GDM1 (cell line): ENCODE data around the gene ZNF689.
"Not testable (repeated sequence)": the region's sequence is repeated elsewhere in the genome, so short reads cannot be mapped to it uniquely, and the experiment has no call there.

Experiments
- DNase-seq: peaks from one replicate; lab custom pipeline; 2025; lab: John Stamatoyannopoulos, UW

ZNF689 gene

DNA sequence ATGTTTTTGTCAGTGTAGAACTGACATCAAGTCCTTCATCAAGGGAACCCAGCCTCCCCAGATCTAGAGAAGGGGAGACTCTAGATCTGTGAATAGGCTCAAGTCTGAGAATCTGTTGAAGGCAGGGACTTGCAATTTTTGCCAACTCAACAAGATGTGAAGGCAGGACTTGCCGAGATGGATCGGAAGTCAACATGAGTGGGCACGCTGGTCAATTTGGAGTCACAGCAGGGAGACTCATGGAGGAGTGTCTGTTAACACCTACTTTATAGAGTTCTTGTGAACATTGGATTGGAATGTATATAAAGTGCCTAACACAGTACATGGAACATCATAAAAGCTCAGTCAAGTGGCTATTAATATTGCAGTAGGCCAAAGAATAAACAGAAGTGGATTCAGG is 10.0 kb downstream of the ZNF689 start:
- no peak for DNase-seq

GRCh38 chr16:30592871-30593270 is 17.3 kb downstream of the ZNF689 start:
- no peak for DNase-seq

DNA sequence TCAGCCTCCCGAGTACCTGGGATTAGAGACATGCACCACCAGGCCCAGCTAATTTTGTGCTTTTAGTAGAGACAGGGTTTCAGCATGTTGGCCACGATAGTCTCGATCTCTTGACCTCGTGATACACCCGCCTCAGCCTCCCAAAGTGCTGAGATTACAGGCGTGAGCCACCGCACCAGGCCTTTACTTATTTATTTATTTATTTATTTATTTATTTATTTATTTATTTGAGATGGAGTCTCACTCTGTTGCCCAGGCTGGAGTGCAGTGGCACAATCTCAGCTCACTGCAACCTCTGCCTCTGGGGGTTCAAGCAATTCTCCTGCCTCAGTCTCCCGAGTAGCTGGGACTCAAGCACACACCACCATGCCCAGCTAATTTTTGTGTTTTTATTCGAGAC is 19.3 kb downstream of the ZNF689 start:
- DNase-seq = not testable (repeated sequence)

DNA sequence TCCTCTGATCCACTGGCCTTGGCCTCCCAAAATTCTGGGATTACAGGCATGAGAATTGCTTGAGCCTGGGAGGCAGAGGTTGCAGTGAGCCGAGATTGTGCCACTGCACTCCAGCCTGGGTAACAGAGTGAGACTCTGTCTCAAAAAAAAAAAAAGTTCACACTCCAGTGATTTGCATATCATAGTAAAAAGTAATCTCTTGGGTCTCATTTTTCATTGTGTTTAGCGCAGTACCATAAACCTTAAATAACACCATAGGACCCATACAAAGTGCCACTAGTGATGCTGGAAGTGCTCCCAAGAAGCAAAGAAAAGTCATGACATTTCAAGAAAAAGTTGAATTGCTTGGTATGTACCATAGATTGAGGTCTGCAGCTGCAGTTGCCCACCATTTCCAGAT is 20.6 kb downstream of the ZNF689 start:
- DNase-seq = not testable (repeated sequence)

DNA sequence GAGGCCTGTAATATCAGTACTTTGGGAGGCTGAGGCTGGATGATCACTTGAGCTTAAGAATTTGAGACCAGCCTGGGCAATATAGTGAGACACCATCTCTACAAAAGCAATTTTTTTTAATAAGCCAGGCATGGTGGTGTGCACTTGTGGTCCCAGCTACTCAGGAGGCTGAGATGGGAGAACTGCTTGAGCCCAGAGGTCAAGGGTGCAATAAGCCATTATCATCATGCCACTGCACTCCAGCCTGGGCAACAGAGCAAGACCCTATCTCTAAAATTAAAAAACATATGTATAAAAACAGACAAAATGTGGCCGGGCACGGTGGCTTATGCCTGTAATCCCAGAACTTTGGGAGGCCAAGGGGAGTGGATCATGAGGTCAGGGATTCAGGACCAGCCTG is 21.5 kb downstream of the ZNF689 start:
- no peak for DNase-seq

GRCh38 chr16:30585400-30586191 is 24.6 kb downstream of the ZNF689 start, which contains the start of gene ZNF785:
TSS of gene ZNF785 (minus strand) at chr16:30585697. CDS start at chr16:30585611, 86 bp downstream.
- DNase-seq = peak; percentile 97

DNA sequence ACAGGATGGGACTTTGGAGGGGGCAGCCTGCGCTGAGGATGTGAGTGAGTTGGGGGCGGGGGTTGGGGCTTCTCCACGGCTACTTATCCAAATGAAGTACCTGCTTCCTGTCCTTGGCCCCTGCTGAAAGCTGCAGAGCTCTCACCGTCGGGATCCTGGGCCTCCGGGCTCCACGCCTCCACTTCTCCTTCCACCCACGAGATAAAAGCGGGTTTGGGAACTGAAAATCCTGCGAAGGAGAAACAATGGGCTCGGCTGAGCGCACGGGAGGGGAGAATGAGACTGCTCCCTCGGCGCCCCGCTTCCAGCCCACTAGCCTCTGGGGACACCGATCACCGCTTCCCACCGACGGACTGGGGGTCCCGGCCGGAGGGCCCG is 25.2 kb downstream of the ZNF689 start:
- no peak for DNase-seq

DNA sequence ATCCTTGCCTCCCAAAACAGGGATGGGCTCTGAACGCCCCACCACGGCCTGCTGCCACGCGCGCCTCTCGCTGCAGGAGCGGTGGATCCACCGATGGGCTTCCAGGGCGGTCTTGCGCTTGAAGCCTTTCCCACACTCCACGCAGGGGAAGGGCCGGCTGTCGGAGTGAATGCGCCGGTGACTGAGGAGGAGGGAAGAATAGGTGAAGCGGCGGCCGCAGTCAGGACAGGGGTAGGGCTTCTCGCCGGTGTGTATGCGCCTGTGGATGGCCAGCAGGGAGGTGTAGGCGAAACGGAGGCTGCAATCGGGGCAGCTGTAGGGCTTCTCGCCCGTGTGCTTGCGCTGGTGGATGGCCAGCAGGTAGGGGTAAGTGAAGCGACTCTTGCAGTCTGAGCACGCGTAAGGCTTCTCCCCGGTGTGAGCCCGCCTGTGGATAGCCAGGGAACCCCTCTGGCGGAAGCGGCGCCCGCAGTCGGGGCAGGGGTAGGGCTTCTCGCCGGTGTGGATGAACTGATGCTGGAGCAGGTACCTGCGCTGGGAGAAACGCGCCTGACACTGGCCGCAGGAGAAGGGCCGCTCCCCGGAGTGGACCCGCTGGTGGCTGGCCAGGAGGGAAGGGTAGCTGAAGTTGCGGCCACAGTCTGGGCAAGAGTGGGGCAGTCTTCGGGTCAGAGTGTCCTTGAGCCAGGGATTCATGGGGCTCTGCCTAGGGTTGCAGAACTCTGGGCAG is 27.4 kb downstream of the ZNF689 start:
- DNase-seq = no peak

DNA sequence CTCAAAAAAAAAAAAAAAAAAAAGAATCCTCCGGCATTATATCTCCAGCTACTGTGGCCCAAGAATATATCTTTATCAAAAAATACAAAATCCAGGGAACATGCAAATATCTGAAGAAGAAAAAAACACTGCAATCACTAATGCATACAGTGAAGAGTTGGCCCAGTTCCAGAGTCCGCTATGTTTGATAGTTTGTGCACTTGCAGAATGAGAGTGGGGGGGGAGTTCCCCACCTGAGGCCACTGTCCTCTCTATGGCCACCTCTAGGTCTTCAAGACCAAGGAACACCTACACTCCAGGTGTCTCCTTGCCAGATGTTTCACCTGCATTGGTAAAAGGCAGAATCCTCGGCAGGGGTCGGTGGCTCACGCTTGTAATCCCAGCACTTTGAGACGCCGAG is 28.7 kb downstream of the ZNF689 start:
- DNase-seq = no peak

DNA sequence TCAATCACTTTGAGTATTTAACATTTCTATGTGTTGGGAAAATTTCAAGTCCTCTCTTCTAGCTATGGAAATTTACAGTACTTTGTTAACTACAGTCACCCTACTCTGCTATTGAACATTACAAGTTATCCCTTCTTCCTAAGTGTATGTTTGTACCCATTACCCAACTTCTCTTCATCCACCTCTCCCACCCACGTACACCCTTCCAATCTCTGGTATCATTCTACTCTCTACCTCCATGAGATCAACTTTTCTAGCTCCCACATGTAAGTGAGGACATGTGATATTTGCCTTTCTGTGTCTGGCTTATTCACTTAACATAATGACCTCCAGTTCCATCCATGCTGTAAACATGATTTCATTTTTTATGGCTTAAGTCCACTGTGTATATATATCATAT is 35.5 kb downstream of the ZNF689 start:
- DNase-seq = no peak

DNA sequence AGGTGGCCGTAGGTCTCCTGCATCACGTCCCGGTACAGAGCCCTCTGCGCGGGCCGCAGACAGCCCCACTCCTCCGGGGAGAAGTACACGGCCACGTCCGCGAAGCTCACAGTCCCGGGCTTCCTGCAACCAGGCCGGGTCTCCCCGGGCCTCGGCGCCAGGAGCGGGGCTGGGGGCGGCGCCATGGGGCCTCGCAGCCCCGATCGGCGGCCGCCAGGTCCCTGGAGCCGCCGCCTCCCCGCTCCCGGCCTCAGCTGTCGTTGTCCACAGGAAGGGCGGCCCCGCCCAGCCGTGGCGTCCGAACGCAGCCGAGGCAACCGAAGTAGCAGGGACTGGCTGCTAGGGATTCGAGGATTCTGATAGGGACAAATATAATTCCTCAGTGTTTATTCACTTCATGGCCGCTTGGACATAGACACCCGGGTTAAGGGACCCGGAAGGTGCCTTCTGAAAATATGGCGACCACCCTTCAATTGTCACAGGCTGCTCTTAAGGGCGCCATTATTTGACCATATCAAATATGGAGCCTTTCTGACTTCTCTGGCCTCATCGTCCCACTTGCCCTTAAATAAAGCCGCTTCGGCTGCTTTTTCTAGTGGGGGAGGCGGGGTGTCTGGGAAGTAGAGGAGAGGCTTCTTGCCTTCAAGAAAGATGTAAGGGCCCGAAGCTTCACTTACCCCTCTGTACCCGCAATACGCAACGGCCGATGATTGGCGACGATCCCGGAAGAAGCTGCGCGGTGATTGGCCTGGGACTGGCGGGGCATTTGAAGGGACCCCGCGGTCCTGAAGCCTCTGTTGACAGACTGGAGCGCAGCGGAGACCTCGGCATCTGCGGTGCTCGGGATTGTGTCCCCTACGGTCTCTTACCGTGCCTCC is 38.5 kb downstream of the ZNF689 start, which contains the start of gene ZNF688:
Gene ZNF688 (minus strand): TSS at position 270 of the 878 bp plus-strand sequence. CDS start 85 bp downstream, at position 185.
- DNase-seq = peak; percentile 97

DNA sequence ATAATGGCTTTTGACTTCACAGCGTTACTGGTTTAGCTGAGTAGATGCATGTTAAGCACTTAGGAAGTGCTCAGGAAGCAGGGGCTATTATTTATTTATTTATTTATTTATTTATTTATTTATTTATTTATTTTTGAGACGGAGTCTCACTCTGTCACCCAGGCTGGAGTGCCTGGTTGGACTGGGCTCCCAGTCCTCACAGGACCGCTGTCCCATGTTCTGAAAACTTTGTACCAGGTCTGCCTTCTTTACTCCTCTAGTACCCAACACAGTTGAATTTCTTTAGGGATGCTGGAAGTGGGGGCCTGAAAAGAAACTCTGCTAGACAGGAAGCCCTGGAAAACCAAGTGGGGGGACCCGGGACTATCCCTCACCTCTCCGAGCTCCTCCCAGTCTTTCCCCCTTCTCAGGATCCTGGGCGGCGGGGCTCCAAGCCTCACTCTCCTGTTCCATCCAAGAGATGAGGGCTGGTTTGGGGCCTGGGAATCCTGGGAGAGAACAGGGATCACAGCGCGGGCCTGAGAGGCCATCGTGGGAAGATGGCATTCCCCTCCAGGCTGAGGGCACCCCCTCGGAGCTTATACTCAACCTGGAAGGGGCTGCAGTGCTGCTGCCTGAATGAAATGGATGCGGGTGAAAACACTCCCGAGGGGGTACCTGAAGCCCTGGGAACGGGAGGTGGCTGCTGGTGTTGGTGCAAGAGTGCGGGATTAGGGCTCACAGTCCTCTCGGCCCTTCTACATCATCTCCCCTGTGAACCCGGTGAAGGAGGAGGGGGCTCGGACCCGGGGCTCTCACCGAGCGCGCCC is 39.3 kb downstream of the ZNF689 start:
- DNase-seq = no peak

DNA sequence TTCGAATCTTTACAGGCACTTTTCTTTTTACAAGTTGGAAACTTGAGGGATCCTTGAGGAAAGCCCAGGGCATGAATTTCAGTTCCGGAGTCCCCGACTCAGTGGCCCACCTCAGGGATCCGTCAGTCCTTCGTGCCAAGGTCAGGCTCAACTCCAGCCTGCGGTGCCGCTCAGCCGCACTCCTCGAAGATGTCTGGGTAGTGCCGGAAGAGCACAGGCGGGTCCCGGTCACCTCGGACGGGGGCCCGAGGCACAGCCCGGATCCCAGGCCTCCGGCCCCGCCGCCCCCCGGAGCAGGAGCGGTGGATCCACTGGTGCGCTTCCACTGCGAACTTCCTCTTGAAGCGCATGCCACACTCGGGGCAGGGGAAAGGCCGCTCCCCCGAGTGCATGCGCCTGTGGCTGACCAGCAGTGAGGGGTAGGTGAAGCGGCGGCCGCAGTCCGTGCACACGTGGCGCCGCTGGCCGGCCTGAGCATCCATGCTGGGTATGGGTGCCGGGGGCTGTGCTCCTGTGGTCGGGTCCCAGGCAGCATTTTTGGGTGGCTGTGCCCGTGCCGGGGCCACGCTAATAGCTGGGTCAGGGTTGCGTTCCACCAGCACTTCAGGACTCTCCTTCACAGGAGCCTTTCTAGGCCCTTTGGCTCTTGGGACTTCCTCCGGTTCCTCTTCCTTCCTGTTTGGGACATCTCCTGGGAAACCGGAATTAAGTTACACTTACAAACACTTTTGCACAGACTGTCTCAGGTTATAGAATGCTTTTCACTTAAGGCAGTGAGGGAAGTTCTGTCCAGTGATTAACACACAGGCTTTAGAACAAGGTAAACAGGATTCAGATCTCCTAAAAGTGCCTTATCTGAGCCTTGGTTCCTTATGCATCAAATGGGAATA is 40.2 kb downstream of the ZNF689 start:
- DNase-seq = no peak

GRCh38 chr16:30569281-30569680 is 40.9 kb downstream of the ZNF689 start:
- no peak for DNase-seq

DNA sequence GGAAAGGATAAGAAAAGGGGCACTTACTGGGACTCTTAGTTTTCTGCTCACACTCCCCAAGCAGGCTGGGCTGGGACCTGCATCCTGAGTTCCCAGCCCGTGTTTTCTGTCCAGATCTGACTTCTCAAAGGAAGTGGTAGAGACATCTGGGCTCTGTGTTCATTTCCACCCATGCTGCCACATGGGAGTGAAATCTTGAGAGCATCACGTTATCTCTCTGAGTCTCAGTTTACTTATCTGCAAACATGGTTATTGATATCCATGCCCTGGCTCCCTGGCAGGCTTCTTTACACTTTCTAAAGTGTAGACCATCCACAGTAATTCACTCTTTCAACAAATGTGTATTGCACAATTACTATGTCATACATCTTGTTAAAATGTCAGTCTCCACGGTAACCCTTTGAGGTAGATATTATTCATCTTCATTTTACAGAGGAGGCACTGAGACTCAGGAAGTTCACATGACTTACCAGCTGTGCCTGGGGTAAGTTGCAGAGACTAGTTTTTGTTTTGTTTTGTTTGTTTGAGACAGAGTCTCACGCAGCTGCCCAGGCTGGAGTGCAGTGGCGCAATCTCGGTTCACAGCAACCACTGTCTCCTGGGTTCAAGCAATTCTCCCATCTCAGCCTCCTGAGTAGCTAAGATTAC is 42.1 kb downstream of the ZNF689 start:
- no peak for DNase-seq

- DNase-seq = no peak
These were observed 42.8 kb downstream of the ZNF689 start for GRCh38 chr16:30567160-30567990.

DNA sequence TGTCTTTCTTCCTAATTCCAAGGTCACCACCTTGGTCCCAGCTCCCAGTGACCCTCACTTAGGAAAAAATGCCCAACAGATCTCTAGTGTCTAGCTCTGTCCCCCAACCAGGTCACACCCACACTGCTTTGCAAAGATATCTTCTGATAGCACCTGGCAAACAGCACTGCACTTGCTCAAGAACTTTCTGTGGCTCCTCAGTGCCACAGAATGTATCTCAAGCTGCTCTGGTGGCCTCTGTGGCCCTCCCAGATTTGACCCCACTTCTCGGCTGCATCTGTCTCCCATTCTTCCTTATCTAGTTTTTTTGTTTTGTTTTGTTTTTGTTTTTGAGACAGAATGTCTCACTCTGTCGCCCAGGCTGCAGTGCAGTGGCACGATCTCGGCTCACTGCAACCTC is 43.7 kb downstream of the ZNF689 start:
- DNase-seq = no peak

DNA sequence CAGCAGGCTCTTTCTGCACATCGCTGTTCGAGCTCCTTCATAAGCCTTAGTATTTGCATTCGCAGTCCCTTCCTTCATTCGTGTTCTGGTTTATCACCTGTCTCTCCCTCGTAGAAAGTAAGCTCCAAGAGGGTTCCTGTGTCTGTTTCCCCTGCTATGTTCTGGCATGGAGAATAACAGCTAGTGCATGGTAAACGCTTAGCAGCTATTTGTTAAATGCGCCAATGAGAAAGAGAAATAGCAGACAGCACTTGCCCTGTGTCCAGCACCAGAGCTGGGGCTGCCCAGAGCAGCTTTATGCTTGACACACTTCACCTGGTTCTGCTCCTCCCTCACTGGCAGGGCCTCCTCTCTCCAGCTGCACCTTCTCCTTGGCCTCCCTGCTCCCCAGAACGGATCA is 44.2 kb downstream of the ZNF689 start:
- DNase-seq = no peak

- DNase-seq = no peak
These were observed 44.7 kb downstream of the ZNF689 start for GRCh38 chr16:30565526-30565925.
